ENCODE measurements around the gene TCL1B. TPM values are rescaled to one million over a fixed set of nuclear protein-coding genes. Genes with fewer than 3 reads are reported as not detected.

TCL1B gene
- total and polyA plus RNA-seq, 2 donors (not counting 1 experiment from before 2014, with no cell fraction given) = 5.7 to 9.6 TPM

DNA sequence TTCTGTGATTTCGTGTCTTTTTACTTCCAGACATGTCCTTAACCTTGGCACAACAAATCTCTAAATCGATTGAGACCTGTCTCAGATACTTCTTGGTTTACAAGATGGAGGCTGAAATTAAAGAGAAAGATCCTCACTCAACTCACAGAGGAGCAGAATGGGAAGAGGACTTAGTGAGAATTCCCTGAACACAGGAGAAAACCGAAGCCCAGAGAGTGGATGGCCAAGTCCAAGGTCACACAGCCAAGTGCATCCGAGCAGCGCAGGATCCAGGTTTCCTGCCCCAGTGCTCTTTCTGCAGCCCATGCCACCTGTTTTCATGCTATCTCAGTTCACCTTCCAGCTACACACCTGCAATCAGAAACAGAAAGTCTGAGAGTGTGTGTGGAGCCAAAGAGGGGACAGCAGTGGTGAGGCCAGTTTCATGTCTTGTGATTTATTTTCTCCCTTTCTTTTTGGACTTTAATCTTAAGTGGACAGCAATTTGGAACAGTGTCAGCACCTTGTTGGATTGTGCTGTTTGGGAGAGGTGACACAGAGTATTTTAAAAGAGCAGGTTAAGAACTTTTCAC lies 22.9 kb upstream of the TCL1B start:
- ATAC-seq (ENCODE audit: low read depth) (no peak), DNase-seq (no peak)
- peak overlapping the region; percentile 97 for H3K27ac Mint-ChIP-seq
- ChIA-PET CTCF (interaction anchor here (1.4 to 3.4 kb wide), 5 partner anchors 12 to 110 kb away, joined by 4 to 12 read pairs (median 10); no protein-coding TSS in a partner anchor), POLR2A (interaction anchor here (1.0 to 2.6 kb wide), 4 partner anchors 9 to 33 kb away, joined by 3 to 25 read pairs (median 4); no protein-coding TSS in a partner anchor)
- no peaks in the 10 kb centered on the region for H3K9me3 Mint-ChIP-seq (ENCODE audit: insufficient read depth)
- H3K4me3 ChIP-seq (ENCODE audit: control extremely low read depth in 1 of 5, extremely low read depth in 1 of 5, insufficient read depth in 1 of 5, low read depth in 2 of 5, low read length in 4 of 5) = peak overlapping the region in 1 of 5 experiments; percentile 33
- peaks cover 18% of the 10 kb centered on the region for H3K79me2 ChIP-seq (ENCODE audit: control insufficient read depth, insufficient read depth, low read length)
- H3K27me3 Mint-ChIP-seq = peaks cover 33% of the 10 kb centered on the region
- 86% methylated on average over 1 of the region's 5 CpGs for WGBS (ENCODE audit: insufficient coverage)
- no peak overlapping the region for H3K9ac ChIP-seq (ENCODE audit: low read length)
- H3K4me1 ChIP-seq (ENCODE audit: control insufficient read depth in 2 of 2, insufficient read depth in 2 of 2, low read length in 2 of 2) = peaks cover 79 to 91% of the 10 kb centered on the region in 2 donors
- peak overlapping the region; percentile 27 for H3K4me2 ChIP-seq (replicated peaks; ENCODE audit: low read depth, low read length, poor library complexity, severe bottlenecking)
- TF ChIP-seq, protein P1, sequence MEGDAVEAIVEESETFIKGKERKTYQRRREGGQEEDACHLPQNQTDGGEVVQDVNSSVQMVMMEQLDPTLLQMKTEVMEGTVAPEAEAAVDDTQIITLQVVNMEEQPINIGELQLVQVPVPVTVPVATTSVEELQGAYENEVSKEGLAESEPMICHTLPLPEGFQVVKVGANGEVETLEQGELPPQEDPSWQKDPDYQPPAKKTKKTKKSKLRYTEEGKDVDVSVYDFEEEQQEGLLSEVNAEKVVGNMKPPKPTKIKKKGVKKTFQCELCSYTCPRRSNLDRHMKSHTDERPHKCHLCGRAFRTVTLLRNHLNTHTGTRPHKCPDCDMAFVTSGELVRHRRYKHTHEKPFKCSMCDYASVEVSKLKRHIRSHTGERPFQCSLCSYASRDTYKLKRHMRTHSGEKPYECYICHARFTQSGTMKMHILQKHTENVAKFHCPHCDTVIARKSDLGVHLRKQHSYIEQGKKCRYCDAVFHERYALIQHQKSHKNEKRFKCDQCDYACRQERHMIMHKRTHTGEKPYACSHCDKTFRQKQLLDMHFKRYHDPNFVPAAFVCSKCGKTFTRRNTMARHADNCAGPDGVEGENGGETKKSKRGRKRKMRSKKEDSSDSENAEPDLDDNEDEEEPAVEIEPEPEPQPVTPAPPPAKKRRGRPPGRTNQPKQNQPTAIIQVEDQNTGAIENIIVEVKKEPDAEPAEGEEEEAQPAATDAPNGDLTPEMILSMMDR (IDR thresholded peaks at IDR 0.05) = no peak
- TF ChIP-seq EZH2 (IDR thresholded peaks at IDR 0.05; ENCODE audit: borderline replicate concordance, insufficient read depth, low read depth, low read length, poor library complexity, severe bottlenecking) = no peak
- intact Hi-C loops (cut with micrococcal nuclease) = loop anchor here (5.0 kb wide), 1 partner anchor 51 kb away; no protein-coding TSS in a partner anchor
- H3K9me3 ChIP-seq (ENCODE audit: control extremely low read depth in 1 of 3, control insufficient read depth in 2 of 3, insufficient read depth in 1 of 3, low read length in 2 of 3) = peaks cover 0 to 2% (median 0%) of the 10 kb centered on the region in 3 donors
- peak overlapping the region; percentile 57 for H3K4me3 Mint-ChIP-seq
- H4K20me1 ChIP-seq (ENCODE audit: control insufficient read depth, insufficient read depth, low read length, poor library complexity, severe bottlenecking) = no peaks in the 10 kb centered on the region
- no peak overlapping the region for H2AFZ ChIP-seq (ENCODE audit: insufficient read depth, low read depth, low read length, poor library complexity, severe bottlenecking)
- H3K27ac ChIP-seq (ENCODE audit: low read length in 2 of 2) = peak overlapping the region; percentile 58 to 78
- H3K4me1 Mint-ChIP-seq = peaks cover 90% of the 10 kb centered on the region
- H3K27me3 ChIP-seq (replicated peaks in 1 of 4; ENCODE audit: control extremely low read depth in 1 of 4, control insufficient read depth in 3 of 4, insufficient read depth in 4 of 4, low read length in 3 of 4) = no peaks in the 10 kb centered on the region
- peaks cover 0 to 2% of the 10 kb centered on the region in 2 experiments for H3K36me3 ChIP-seq (replicated peaks in 1 of 2; ENCODE audit: control extremely low read depth in 1 of 2, control insufficient read depth in 1 of 2, extremely low read depth in 1 of 2, insufficient read depth in 2 of 2, low read length in 1 of 2)

DNA sequence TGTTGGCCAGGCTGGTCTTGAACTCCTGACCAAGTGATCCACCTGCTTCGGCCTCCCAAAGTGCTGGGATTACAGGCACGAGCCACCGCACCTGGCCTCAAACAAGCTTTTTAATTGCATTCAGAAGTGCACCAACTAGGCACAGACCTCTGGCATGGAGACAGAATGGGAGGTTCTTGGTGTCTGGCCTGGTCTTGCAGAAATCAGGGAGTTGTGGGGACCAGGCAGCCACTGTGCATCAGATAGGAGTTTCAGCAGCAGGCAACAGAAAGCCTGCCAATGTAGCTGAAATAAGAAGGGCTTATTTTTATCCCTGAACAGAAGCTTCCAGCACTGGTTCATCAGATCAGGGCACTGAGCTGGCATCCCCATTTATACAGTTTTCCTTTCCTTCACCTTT lies 22.2 kb upstream of the TCL1B start:
- CTCF ChIA-PET = interaction anchor here (0.7 to 4.6 kb wide), 8 partner anchors 12 to 110 kb away, joined by 3 to 31 read pairs (median 12); no protein-coding TSS in a partner anchor
- Mint-ChIP-seq H3K4me3 (peak overlapping the region; percentile 90), H3K27ac (peak overlapping the region; percentile 97), H3K4me1 (peaks cover 93% of the 10 kb centered on the region), H3K27me3 (peaks cover 34% of the 10 kb centered on the region), H3K9me3 (ENCODE audit: insufficient read depth) (no peaks in the 10 kb centered on the region)
- Histone ChIP-seq H3K79me2 (ENCODE audit: control insufficient read depth, insufficient read depth, low read length) (peaks cover 18% of the 10 kb centered on the region), H4K20me1 (ENCODE audit: control insufficient read depth, insufficient read depth, low read length, poor library complexity, severe bottlenecking) (no peaks in the 10 kb centered on the region), H3K4me2 (replicated peaks; ENCODE audit: low read depth, low read length, poor library complexity, severe bottlenecking) (peak overlapping the region; percentile 60), H3K27me3 (replicated peaks in 1 of 4; ENCODE audit: control extremely low read depth in 1 of 4, control insufficient read depth in 3 of 4, insufficient read depth in 4 of 4, low read length in 3 of 4) (no peaks in the 10 kb centered on the region), H3K27ac (ENCODE audit: low read length in 2 of 2) (peak overlapping the region; percentile 69 to 78), H2AFZ (ENCODE audit: insufficient read depth, low read depth, low read length, poor library complexity, severe bottlenecking) (no peak overlapping the region), H3K4me1 (ENCODE audit: control insufficient read depth in 2 of 2, insufficient read depth in 2 of 2, low read length in 2 of 2) (peaks cover 82 to 93% of the 10 kb centered on the region in 2 donors), H3K9me3 (ENCODE audit: control extremely low read depth in 1 of 3, control insufficient read depth in 2 of 3, insufficient read depth in 1 of 3, low read length in 2 of 3) (no peaks in the 10 kb centered on the region), H3K9ac (ENCODE audit: low read length) (no peak overlapping the region), H3K36me3 (replicated peaks in 1 of 2; ENCODE audit: control extremely low read depth in 1 of 2, control insufficient read depth in 1 of 2, extremely low read depth in 1 of 2, insufficient read depth in 2 of 2, low read length in 1 of 2) (peaks cover 0 to 7% of the 10 kb centered on the region in 2 experiments), H3K4me3 (ENCODE audit: control extremely low read depth in 1 of 5, extremely low read depth in 1 of 5, insufficient read depth in 1 of 5, low read depth in 2 of 5, low read length in 4 of 5) (no peak overlapping the region)
- WGBS (ENCODE audit: insufficient coverage) = 82% methylated on average over 3 of the region's 3 CpGs
- POLR2A ChIA-PET = interaction anchor here (0.6 to 2.6 kb wide), 7 partner anchors 10 to 885 kb away, joined by 3 to 25 read pairs (median 4); partner anchors contain the start of gene TCL1A
- TF ChIP-seq, protein P1 (IDR thresholded peaks at IDR 0.05) = no peak
- no peak for TF ChIP-seq EZH2 (IDR thresholded peaks at IDR 0.05; ENCODE audit: borderline replicate concordance, insufficient read depth, low read depth, low read length, poor library complexity, severe bottlenecking)
- DNase-seq (no peak), ATAC-seq (ENCODE audit: low read depth) (no peak)
- intact Hi-C loops (cut with micrococcal nuclease) = loop anchor here (1.0 to 5.0 kb wide), 2 partner anchors 49 to 52 kb away; no protein-coding TSS in a partner anchor

All from B cell (primary cell).